D721Med (cell line): ENCODE results near the gene SPSB2.
A peak's percentile ranks its signal among the peaks of the same experiment; 100 is the strongest.

Source experiments
- DNase-seq: peaks from one replicate; pipeline ENCODE4 v3.0.0; 2011; ENCODE audit warnings: low spot score; ENCODE audit not compliant: insufficient read length
- FAIRE-seq: peaks from 2 replicates; lab custom pipeline; 2011; peaks lifted over from hg19 to GRCh38; lab: Jason Lieb, UNC
- CTCF ChIP-seq: IDR thresholded peaks from 2 replicates; pipeline ENCODE4 v1.5.1; 2012; ENCODE audit warnings: mild to moderate bottlenecking, control low read depth; ENCODE audit not compliant: insufficient read depth; ENCODE audit errors: missing control alignments

The SPSB2 gene

DNA sequence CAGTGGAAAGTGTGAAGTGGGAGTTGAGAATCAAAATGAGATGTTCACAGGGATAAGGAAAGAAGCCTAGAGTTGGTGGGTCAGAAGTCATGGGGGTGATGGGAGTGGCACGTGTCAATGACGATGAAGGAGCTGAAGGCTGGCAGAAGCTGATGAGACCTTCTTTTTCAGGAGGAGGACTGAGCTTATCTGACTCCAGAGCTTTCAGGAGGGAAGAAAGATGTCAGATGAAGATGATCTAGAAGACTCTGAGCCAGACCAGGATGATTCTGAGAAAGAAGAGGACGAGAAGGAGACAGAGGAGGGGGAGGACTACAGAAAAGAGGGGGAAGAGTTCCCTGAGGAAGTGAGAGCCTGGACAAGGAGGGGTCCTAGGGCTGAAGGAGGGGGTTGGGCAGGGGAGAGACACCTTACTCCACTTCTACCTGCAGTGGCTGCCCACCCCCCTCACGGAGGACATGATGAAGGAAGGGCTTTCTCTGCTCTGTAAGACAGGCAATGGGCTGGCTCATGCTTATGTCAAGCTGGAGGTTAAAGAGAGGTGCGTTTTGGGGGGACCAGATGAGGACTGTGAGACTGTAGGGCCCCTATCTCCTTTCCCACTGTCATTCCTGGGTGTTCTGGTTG lies 32.4 kb upstream of the SPSB2 start:
- DNase-seq, result no peak
- no peak for FAIRE-seq
- no peak for TF ChIP-seq CTCF

GRCh38 chr12:6904280-6905276 lies 31.5 kb upstream of the SPSB2 start, which contains the start of gene LRRC23:
Gene LRRC23 (plus strand): TSS chr12:6904822. CDS start chr12:6905634, 812 bp downstream.
- TF ChIP-seq CTCF, result no peak
- FAIRE-seq (peak; percentile 48), DNase-seq (peak; percentile 69)

DNA sequence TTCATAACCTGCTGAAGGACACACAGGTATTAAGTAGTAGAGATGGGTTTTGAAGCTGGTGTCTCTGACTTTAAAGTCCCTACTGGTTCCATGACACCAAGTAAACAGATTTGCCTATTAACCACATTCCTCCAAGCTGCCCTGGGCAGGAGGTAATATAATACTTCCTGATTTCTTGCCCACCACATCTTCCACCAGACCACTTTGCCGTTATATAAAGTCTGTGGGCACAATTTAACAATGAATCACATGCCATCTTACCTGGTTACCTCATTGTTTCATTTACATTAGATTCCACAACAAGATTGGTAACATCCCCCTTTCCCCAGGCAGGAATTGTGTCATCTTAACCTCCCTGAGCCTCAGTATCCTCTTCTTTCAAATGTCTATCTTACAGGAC lies 30.6 kb upstream of the SPSB2 start:
- DNase-seq (no peak), FAIRE-seq (peak; percentile 89)
- TF ChIP-seq CTCF, result no peak

DNA sequence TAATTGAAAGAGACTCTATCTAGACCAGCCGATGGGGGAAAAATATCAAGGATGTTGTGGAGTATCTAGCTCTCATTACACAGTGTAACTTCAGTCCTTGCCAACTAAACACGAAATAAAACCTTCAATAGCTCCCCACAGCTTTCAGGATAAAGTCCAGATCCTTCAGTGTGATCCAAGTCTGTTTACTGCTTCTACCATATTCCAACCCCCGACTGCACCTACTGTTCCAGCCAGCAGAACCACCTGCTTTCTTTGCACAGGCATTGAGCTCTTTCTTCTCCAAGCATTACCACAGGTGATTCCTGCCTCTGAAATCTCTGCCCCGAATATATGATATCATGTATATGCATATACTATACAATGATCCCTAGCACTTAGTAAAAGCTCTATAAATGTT lies 29.3 kb upstream of the SPSB2 start:
- DNase-seq (no peak), FAIRE-seq (no peak)
- TF ChIP-seq CTCF, result no peak

DNA sequence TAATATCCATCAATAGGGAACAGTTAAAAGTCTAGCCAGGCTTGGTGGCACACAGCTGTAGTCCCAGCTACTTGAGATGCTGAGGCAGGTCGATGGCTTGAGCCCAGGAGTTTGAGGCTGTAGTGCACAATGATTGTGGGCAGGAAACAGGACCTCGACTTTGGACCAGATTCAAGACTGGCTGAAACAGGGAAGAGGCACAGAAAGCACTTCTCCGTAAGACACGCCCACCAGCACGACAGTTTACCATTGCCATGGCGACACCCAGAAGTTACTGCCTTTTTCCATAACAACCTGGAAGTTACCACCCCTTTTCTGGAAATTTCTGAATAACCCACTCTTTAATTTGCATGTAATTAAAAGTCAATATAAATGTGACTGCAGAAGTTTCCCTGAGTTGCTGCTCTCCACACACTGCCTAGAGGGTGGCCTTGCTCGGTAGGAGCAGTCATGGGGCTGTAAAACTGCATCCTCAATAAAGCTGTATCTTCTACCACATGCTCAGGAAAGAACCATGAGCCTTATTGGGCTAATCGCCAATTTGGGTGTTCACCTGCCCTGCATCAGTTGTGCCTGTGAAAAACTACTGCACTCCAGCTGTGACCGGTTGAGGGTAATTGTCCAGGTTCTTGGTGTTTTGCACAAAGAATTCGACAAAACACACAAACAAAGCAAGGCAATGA lies 26.9 kb upstream of the SPSB2 start:
- no peak for TF ChIP-seq CTCF
- DNase-seq (no peak), FAIRE-seq (no peak)

DNA sequence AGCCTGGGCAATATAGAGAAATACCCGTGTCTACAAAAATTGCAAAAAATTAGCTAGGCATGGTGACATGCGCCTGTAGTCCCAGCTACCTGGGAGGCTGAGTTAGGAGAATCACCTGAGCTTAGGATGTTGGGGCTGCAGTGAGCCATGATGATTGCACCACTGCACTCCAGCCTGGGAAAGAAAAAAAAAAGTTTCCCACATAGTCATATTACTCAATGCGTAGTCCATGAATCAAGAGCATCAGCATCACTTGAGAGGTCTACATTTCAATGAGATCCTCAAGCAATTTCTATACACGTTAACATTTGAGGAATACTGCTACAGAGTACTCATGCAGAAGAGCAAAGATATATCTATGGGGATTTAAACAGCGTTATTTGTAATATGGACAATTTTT lies 26.3 kb upstream of the SPSB2 start:
- TF ChIP-seq CTCF, result no peak
- FAIRE-seq (no peak), DNase-seq (no peak)
